SK-N-SH (cell line): ENCODE data around the gene VPS26A. TPM values are rescaled to one million over a fixed set of nuclear protein-coding genes. Genes with fewer than 3 reads are reported as not detected.

Experiments used
- CTCF ChIA-PET: fragments of 300-600, 350-600 bp; formaldehyde crosslinking; extraction: SDS; loops from one replicate; lab custom pipeline; 2021; lab: Yijun Ruan, JAX
- POLR2A ChIA-PET: fragments of 350-600 bp; sonication (Branson Sonifier 250); formaldehyde crosslinking; extraction: SDS; loops from one replicate; lab custom pipeline; 2020; ENCODE audit warnings: antibody characterized with exemption, inconsistent platforms; lab: Yijun Ruan, JAX
- DNase-seq: peaks from one replicate; pipeline ENCODE4 v3.0.0; 2012
- H2AFZ ChIP-seq: fragments of 200-600 bp; sonication (generic); 2 replicates; pipeline ENCODE4 v1.8.1; 2016; ENCODE audit warnings: antibody characterized with exemption, mild to moderate bottlenecking, low read depth
- H3F3A ChIP-seq: fragments of 200-600 bp; sonication (generic); replicated peaks from 2 replicates; pipeline ENCODE3; 2016; ENCODE audit warnings: antibody characterized with exemption, mild to moderate bottlenecking; ENCODE audit not compliant: insufficient read depth
- H3K27ac ChIP-seq, 2 experiments: fragments of 200-500 bp in 1 of 2; fragments of 200-600 bp in 1 of 2; sonication (Bioruptor generic) in 1 of 2; sonication (generic), shearing (Covaris generic) in 1 of 2; 2 replicates each; pipeline versions ENCODE4 v1.5.1 to v1.6.1; 2014 to 2016; ENCODE audit warnings: low read depth in 2 of 2, inconsistent platforms in 1 of 2, low read length in 1 of 2, mild to moderate bottlenecking in 1 of 2, mixed read lengths in 1 of 2
- H3K27me3 ChIP-seq: fragments of 200-600 bp; sonication (generic), shearing (Covaris generic); 2 replicates; pipeline ENCODE4 v1.6.1; 2016; ENCODE audit warnings: mixed run types; ENCODE audit not compliant: insufficient read depth
- H3K36me3 ChIP-seq, 2 experiments: fragments of 200-500 bp in 1 of 2; fragments of 200-600 bp in 1 of 2; sonication (Bioruptor generic) in 1 of 2; sonication (generic) in 1 of 2; replicated peaks in 1 of 2; 2 replicates each; pipeline versions ENCODE3 to v1.5.1; 2014 to 2016; ENCODE audit warnings: low read length in 1 of 2, mild to moderate bottlenecking in 1 of 2; ENCODE audit not compliant: insufficient read depth in 2 of 2, control insufficient read depth in 1 of 2
- H3K4me1 ChIP-seq, 2 experiments: fragments of 200-500 bp in 1 of 2; fragments of 200-600 bp in 1 of 2; sonication (Bioruptor generic) in 1 of 2; sonication (generic), shearing (Covaris generic) in 1 of 2; 2 replicates each; pipeline versions ENCODE4 v1.5.1 to v1.6.1; 2014 to 2016; ENCODE audit warnings: low read depth in 1 of 2, low read length in 1 of 2, mixed run types in 1 of 2; ENCODE audit not compliant: insufficient read depth in 2 of 2, control insufficient read depth in 1 of 2
- H3K4me2 ChIP-seq: fragments of 200-600 bp; sonication (generic), shearing (Covaris generic); 2 replicates; pipeline ENCODE4 v1.6.1; 2017; ENCODE audit warnings: mixed run types
- H3K4me3 ChIP-seq, 2 experiments: fragments of 200-500 bp in 1 of 2; fragments of 200-600 bp in 1 of 2; sonication (Bioruptor generic) in 1 of 2; sonication (generic), shearing (Covaris generic) in 1 of 2; 2 replicates each; pipeline versions ENCODE4 v1.5.1 to v1.8.1; 2014 to 2016; ENCODE audit warnings: low read depth in 2 of 2, inconsistent platforms in 1 of 2, low read length in 1 of 2, mild to moderate bottlenecking in 1 of 2, mixed read lengths in 1 of 2, moderate library complexity in 1 of 2
- H3K79me2 ChIP-seq: fragments of 200-600 bp; sonication (generic); 2 replicates; pipeline ENCODE4 v1.8.1; 2017; ENCODE audit warnings: mild to moderate bottlenecking; ENCODE audit not compliant: insufficient read depth
- H3K9ac ChIP-seq: fragments of 200-600 bp; sonication (generic); 2 replicates; pipeline ENCODE4 v1.6.1; 2017; ENCODE audit warnings: mixed run types
- H3K9me2 ChIP-seq: fragments of 200-600 bp; sonication (generic); 2 replicates; pipeline ENCODE4 v1.6.1; 2017; ENCODE audit warnings: mixed run types
- H3K9me3 ChIP-seq: fragments of 200-600 bp; sonication (generic); 2 replicates; pipeline ENCODE4 v1.6.1; 2017; ENCODE audit warnings: mixed run types, mild to moderate bottlenecking, moderate library complexity
- H4K20me1 ChIP-seq: fragments of 200-600 bp; sonication (generic); 2 replicates; pipeline ENCODE4 v1.6.1; 2017; ENCODE audit warnings: mild to moderate bottlenecking, mixed run types; ENCODE audit not compliant: insufficient read depth
- ELF1 ChIP-seq: IDR thresholded peaks from 2 replicates; pipeline ENCODE4 v1.4.0; 2012
- EP300 ChIP-seq, 2 experiments: IDR thresholded peaks; 2 replicates each; pipeline versions ENCODE4 v1.4.0 to v1.6.1; 2012; ENCODE audit warnings: borderline replicate concordance in 1 of 2, low read depth in 1 of 2, low read length in 1 of 2
- JUND ChIP-seq: IDR thresholded peaks from 2 replicates; pipeline ENCODE4 v1.4.0; 2012
- MXI1 ChIP-seq: IDR thresholded peaks from 2 replicates; pipeline ENCODE4 v1.6.1; 2012; ENCODE audit warnings: mild to moderate bottlenecking, low read depth, low read length, improper control_type of control experiment
- NFIC ChIP-seq: IDR thresholded peaks from 2 replicates; pipeline ENCODE4 v1.4.0; 2012; ENCODE audit warnings: borderline replicate concordance
- NRF1 ChIP-seq: IDR thresholded peaks from 2 replicates; pipeline ENCODE4 v1.6.1; 2012; ENCODE audit warnings: low read depth, mild to moderate bottlenecking, low read length
- RAD21 ChIP-seq: IDR thresholded peaks from 2 replicates; pipeline ENCODE4 v1.6.1; 2012; ENCODE audit warnings: mild to moderate bottlenecking, low read length
- RFX5 ChIP-seq: IDR thresholded peaks from 2 replicates; pipeline ENCODE4 v1.6.1; 2012; ENCODE audit warnings: mild to moderate bottlenecking, improper control_type of control experiment, low read length
- SMC3 ChIP-seq: IDR thresholded peaks from 2 replicates; pipeline ENCODE4 v1.6.1; 2012; ENCODE audit warnings: low read depth, low read length, improper control_type of control experiment
- TAF1 ChIP-seq: IDR thresholded peaks from 2 replicates; pipeline ENCODE4 v1.6.1; 2012; ENCODE audit warnings: low read depth, mild to moderate bottlenecking, low read length, moderate library complexity, borderline replicate concordance
- TEAD4 ChIP-seq: IDR thresholded peaks from 2 replicates; pipeline ENCODE4 v1.4.0; 2012; ENCODE audit warnings: mild to moderate bottlenecking, borderline replicate concordance; ENCODE audit not compliant: insufficient read depth
- WGBS: methylation state at CpG from one replicate; pipeline ENCODE4 v1.1.6; 2017; ENCODE audit warnings: low lambda C conversion rate; 5-methylcytosine and 5-hydroxymethylcytosine counted together
- polyA plus RNA-seq, 3 experiments: library from polyadenylated mRNA; depleted of rRNA; stranded (reverse); fragments of >200 nt; gene quantifications; 2 replicates each; pipeline ENCODE4 v1.2.3, GENCODE V29; 2012
- TF ChIP-seq, protein P1 (sequence below): fragments of 150-350 bp; IDR thresholded peaks from 2 replicates; pipeline ENCODE4 v1.6.1; 2017; ENCODE audit warnings: antibody characterized with exemption, low read length, low read depth, borderline replicate concordance
- TF ChIP-seq, protein P2 (sequence below): fragments of 200-600 bp; sonication (generic); IDR thresholded peaks from 2 replicates; pipeline ENCODE4 v1.6.1; 2017; ENCODE audit warnings: antibody characterized with exemption, mild to moderate bottlenecking, moderate library complexity

Gene VPS26A
- polyA plus RNA-seq, 1 of the 3 experiments (the other 2 are of a cell fraction) = 10.6 TPM

DNA sequence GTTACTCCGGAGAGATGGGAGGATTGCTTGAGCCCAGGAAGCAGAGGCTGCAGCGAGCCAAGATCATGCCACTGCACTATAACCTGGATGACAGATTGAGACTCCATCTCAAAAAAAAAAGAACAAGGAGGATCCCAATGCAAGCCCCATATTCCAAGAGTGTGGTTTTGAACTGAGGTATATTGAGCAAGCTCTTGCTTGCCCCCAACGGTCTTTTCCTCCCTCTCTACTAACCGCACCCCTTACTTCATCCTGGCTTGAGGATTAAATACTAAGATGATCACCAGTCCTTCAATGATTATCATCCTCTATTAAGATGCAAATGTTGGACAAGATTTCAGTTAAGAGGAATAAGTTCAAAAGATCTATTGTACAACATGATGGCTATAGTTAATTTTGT lies 48.5 kb upstream of the VPS26A start:
- Histone ChIP-seq H3K4me3 (no peak overlapping the region), H2AFZ (no peak overlapping the region), H3K27me3 (no peaks in the 10 kb centered on the region), H3K4me2 (no peak overlapping the region), H3K9me3 (no peaks in the 10 kb centered on the region), H4K20me1 (no peaks in the 10 kb centered on the region), H3K79me2 (no peaks in the 10 kb centered on the region), H3K9me2 (no peaks in the 10 kb centered on the region), H3F3A (no peaks in the 10 kb centered on the region), H3K4me1 (no peaks in the 10 kb centered on the region), H3K9ac (no peak overlapping the region), H3K36me3 (no peaks in the 10 kb centered on the region), H3K27ac (no peak overlapping the region)
- DNase-seq = no peak
- WGBS = 67% methylated on average over 4 of the region's 4 CpGs
- POLR2A ChIA-PET = no interaction called here
- no peak for TF ChIP-seq RFX5
- TF ChIP-seq ELF1 = no peak
- CTCF ChIA-PET = interaction anchor here (1.6 kb wide), 1 partner anchor 94 kb away, joined by 3 read pairs; no protein-coding TSS in a partner anchor

DNA sequence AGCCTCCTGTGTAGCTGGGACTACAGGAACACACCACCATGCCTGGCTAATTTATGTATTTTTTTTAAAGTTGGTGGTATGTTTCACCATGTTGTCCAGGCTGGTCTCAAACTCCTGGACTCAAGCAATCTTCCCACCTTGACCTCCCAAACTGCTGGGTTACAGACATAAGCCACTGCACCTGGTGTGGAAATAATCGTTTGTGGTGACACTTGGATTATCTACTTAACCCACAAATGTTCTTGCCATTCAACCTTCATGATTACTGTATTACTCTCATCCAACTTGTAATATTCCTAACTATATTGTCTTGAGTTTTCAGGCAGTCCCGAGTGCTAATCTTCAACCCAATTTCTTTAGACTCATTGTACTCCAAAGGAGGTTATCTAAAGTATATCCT lies 45.7 kb upstream of the VPS26A start:
- ChIA-PET CTCF (interaction anchor here (0.7 kb wide), 1 partner anchor 26 kb away, joined by 3 read pairs; no protein-coding TSS in a partner anchor), POLR2A (no interaction called here)

More for the DNA sequence above, 45.7 kb upstream of the VPS26A start:
- no peaks in the 10 kb centered on the region for H3K9me2 ChIP-seq
- no peak overlapping the region for H3K27ac ChIP-seq
- H3K27me3 ChIP-seq = no peaks in the 10 kb centered on the region
- no peaks in the 10 kb centered on the region for H3K9me3 ChIP-seq
- H3K4me2 ChIP-seq = no peak overlapping the region
- no peaks in the 10 kb centered on the region for H4K20me1 ChIP-seq
- no peak overlapping the region for H3K4me3 ChIP-seq
- no peaks in the 10 kb centered on the region for H3K79me2 ChIP-seq
- TF ChIP-seq, protein P1, sequence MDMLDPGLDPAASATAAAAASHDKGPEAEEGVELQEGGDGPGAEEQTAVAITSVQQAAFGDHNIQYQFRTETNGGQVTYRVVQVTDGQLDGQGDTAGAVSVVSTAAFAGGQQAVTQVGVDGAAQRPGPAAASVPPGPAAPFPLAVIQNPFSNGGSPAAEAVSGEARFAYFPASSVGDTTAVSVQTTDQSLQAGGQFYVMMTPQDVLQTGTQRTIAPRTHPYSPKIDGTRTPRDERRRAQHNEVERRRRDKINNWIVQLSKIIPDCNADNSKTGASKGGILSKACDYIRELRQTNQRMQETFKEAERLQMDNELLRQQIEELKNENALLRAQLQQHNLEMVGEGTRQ = no peak
- TF ChIP-seq, protein P2, sequence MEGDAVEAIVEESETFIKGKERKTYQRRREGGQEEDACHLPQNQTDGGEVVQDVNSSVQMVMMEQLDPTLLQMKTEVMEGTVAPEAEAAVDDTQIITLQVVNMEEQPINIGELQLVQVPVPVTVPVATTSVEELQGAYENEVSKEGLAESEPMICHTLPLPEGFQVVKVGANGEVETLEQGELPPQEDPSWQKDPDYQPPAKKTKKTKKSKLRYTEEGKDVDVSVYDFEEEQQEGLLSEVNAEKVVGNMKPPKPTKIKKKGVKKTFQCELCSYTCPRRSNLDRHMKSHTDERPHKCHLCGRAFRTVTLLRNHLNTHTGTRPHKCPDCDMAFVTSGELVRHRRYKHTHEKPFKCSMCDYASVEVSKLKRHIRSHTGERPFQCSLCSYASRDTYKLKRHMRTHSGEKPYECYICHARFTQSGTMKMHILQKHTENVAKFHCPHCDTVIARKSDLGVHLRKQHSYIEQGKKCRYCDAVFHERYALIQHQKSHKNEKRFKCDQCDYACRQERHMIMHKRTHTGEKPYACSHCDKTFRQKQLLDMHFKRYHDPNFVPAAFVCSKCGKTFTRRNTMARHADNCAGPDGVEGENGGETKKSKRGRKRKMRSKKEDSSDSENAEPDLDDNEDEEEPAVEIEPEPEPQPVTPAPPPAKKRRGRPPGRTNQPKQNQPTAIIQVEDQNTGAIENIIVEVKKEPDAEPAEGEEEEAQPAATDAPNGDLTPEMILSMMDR = no peak
- TF ChIP-seq SMC3 = no peak
- no peak for TF ChIP-seq JUND
- no peak for TF ChIP-seq NFIC
- no peak for TF ChIP-seq ELF1
- no peak for TF ChIP-seq EP300 (IDR thresholded peaks at IDR 0.05; ENCODE audit: borderline replicate concordance in 1 of 2, low read depth in 1 of 2, low read length in 1 of 2)
- no peak for TF ChIP-seq RAD21
- no peak for TF ChIP-seq NRF1
- TF ChIP-seq MXI1 = no peak
- no peak for TF ChIP-seq TEAD4
- TF ChIP-seq TAF1 = no peak
- no peak overlapping the region for H2AFZ ChIP-seq
- no peak for DNase-seq
- no peaks in the 10 kb centered on the region for H3K4me1 ChIP-seq
- no peaks in the 10 kb centered on the region for H3F3A ChIP-seq
- H3K9ac ChIP-seq = no peak overlapping the region
- 44% methylated on average over 2 of the region's 2 CpGs for WGBS
- no peaks in the 10 kb centered on the region for H3K36me3 ChIP-seq
